GM12874 (cell line): ENCODE results near the gene ENTHD1.

ENCODE experiments used
- TF ChIP-seq, protein P1 (sequence below): IDR thresholded peaks from 2 replicates; pipeline ENCODE4 v1.5.1; 2011; ENCODE audit warnings: low read depth, mild to moderate bottlenecking, control low read depth, low read length, moderate library complexity; ENCODE audit not compliant: insufficient read depth

The ENTHD1 gene

GRCh38 chr22:39765661-39766060, 127.9 kb downstream of the ENTHD1 start:
- TF ChIP-seq, protein P1, sequence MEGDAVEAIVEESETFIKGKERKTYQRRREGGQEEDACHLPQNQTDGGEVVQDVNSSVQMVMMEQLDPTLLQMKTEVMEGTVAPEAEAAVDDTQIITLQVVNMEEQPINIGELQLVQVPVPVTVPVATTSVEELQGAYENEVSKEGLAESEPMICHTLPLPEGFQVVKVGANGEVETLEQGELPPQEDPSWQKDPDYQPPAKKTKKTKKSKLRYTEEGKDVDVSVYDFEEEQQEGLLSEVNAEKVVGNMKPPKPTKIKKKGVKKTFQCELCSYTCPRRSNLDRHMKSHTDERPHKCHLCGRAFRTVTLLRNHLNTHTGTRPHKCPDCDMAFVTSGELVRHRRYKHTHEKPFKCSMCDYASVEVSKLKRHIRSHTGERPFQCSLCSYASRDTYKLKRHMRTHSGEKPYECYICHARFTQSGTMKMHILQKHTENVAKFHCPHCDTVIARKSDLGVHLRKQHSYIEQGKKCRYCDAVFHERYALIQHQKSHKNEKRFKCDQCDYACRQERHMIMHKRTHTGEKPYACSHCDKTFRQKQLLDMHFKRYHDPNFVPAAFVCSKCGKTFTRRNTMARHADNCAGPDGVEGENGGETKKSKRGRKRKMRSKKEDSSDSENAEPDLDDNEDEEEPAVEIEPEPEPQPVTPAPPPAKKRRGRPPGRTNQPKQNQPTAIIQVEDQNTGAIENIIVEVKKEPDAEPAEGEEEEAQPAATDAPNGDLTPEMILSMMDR: no peak

- TF ChIP-seq, protein P1: no peak
These were observed 128.5 kb downstream of the ENTHD1 start for GRCh38 chr22:39765046-39765445.

DNA sequence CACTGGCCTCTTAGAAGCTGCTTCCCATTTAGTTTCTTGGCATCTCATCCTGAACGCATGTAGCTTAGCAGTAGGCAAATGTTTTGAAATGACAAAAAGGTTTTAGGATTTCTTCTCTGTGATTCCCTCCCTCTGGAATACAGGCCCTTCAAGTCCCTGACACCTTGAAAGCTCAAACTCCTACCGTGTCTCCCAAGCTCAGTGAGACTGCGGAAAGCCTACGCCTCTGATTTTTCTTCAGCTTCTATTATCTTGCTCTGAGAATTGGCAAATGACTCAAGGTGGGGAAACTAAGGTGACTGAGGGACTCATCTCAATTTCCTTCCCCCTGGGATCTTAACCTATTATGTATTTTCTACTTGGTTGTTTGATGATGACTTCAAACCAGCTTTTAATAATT, 130.3 kb downstream of the ENTHD1 start:
- TF ChIP-seq, protein P1: no peak

DNA sequence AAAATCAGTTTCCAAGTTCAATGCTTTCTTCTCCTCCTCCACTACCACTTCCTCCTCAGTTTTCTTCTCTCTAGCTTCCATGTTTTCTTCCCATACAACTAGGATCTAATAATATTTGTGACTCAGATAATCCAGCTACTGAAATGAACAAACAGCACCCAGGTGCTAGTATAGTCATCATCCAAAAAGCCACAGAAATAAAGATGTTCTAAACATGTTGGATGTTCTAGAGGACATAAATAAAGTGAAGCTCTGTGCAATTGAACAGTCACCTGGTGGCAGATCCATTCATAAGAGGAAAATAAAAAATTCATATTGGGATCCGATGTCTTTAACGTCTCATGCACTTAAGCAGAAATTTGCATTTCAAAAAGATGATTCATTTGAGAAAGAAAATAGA, 142.8 kb downstream of the ENTHD1 start:
- TF ChIP-seq, protein P1: no peak

GRCh38 chr22:39748877-39749276, 144.7 kb downstream of the ENTHD1 start:
- TF ChIP-seq, protein P1: no peak

GRCh38 chr22:39746600-39747262, 146.8 kb downstream of the ENTHD1 start:
- TF ChIP-seq, protein P1: no peak

- TF ChIP-seq, protein P1: no peak
These were observed 147.8 kb downstream of the ENTHD1 start for GRCh38 chr22:39745789-39746188.
